HG02798 (cell line): Measurements from ENCODE around the gene SLC7A6OS.
A peak's percentile ranks its signal among the peaks of the same experiment; 100 is the strongest.

ENCODE experiments used
- ATAC-seq: cut with Tn5 transposase; IDR thresholded peaks from one replicate; pipeline ENCODE4 v1.9.1; 2021; ENCODE audit warnings: mild to moderate bottlenecking; ENCODE audit not compliant: unreplicated experiment, poor library complexity

Gene SLC7A6OS

DNA sequence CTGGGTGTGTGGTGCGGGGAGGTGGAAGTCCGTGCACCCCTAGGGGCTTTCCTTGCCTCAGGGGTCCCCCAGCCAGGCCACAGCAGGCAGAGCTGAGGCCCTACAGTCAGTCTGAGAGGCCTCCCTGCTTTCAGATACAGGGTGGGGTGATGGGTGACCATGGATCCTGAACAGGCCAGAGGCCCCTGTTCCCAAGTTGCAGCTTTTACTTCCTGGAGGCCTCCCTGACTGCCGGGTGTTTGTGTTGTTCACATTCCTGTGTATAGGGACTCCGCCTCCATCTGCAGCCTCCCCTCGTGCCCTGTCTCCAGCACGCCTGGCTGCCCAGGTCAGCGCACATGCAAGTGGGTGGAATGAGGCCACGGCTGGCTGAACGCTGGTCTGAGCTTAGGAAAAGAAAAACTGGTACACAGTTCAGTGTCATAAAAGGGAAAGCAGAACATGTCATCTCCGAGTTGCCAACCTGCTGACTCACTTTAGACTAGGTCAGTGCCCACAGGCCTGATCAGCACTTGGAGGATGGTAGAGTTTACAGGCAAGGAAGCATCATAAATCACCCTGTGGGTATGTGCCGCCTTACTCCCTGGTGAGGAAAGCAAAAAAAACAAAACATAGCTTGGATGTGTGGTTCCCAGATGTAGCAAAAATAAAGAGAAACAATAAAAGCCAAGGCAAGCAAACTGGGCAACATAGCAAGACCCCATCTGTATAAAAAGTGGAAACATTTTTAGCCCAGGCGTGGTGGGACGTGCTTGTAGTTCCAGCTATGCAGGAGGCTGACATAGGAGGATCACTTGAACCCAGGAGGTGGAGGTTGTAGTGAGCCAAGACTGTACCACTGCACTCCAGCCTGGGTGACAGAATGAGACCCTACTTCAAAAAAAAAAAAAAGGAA is 52.6 kb downstream of the SLC7A6OS start:
- peak; percentile 5 for ATAC-seq

DNA sequence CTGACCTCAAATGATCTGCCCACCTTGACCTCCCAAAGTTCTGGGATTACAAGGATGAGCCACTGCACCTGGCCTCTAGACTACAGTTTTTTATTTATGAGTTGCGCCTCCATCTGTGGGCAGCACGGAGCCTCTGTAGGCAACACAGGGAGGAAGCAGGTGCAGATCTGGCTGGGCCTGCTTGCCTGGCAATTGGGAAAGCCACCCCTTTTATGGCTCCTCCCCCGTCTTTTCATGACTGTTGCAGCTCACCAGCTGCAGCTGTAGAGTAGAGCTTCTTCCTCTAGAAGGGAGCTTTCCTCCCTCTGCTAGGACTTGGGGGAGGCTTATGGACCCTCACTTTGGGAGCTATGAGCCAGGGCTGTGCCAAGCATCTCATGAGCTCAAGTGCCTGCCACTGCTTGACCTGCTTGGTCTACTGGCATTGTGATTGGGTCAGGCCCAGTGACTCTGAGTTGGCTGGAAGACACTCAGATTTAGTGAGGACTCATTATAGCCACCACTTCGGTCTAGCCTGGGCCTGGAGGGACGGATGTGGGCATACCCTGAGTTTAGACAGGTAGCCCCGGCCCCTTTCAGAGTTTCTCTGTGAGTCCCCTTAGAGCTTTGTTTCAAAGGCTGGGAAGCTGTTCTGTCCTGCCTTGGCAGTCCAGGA is 53.4 kb downstream of the SLC7A6OS start:
- ATAC-seq: peak; percentile 54

- ATAC-seq: no peak
Measured at GRCh38 chr16:68255712-68256111, 55.0 kb downstream of the SLC7A6OS start.

- no peak for ATAC-seq
Measured at GRCh38 chr16:68253721-68254120, 57.0 kb downstream of the SLC7A6OS start.

- ATAC-seq: no peak
Measured at GRCh38 chr16:68252383-68252782, 58.4 kb downstream of the SLC7A6OS start.

DNA sequence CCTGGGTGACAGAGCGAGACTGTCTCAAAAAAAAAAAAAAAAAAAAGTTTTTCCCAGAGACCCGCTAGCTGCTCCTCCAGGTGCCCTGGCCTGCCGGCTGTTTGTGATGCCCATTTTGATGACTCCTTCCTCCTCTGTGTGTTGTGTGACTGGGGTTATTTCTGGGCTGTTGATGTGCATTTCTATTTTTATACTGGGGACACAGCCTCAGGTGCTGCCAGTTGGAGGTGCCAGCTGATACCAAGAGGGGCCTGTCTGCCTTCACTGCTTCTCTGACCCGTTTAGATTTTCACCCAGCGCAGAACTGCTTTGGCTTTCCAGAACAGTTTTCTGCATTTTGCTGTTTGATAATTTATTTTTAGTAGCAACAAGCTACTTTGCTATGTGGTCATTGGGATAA is 58.9 kb downstream of the SLC7A6OS start:
- ATAC-seq: no peak

- ATAC-seq: no peak
Measured at GRCh38 chr16:68250951-68251350, 59.8 kb downstream of the SLC7A6OS start.

- ATAC-seq: no peak
Measured at GRCh38 chr16:68249371-68249770, 61.4 kb downstream of the SLC7A6OS start.
